HG02588 (cell line): ENCODE results near the gene IKZF1.

Experiments
- ATAC-seq: cut with Tn5 transposase; IDR thresholded peaks from one replicate; pipeline ENCODE4 v1.9.1; 2021; ENCODE audit warnings: mild to moderate bottlenecking, moderate library complexity; ENCODE audit not compliant: unreplicated experiment

IKZF1 gene

GRCh38 chr7:50307368-50308032, 3.0 kb downstream of the IKZF1 start:
- ATAC-seq, result no peak

- ATAC-seq, result no peak
These were observed 3.7 kb downstream of the IKZF1 start for GRCh38 chr7:50308203-50308531.

GRCh38 chr7:50308532-50309385, 4.2 kb downstream of the IKZF1 start:
- no peak for ATAC-seq

GRCh38 chr7:50309721-50310120, 5.2 kb downstream of the IKZF1 start:
- no peak for ATAC-seq

GRCh38 chr7:50310361-50310760, 5.8 kb downstream of the IKZF1 start:
- no peak for ATAC-seq

- no peak for ATAC-seq
These were observed 6.4 kb downstream of the IKZF1 start for GRCh38 chr7:50310956-50311355.

GRCh38 chr7:50312250-50313162, 8.0 kb downstream of the IKZF1 start:
- ATAC-seq, result no peak

- no peak for ATAC-seq
These were observed 10.5 kb downstream of the IKZF1 start for GRCh38 chr7:50314836-50315592.

GRCh38 chr7:50315739-50316671, 11.5 kb downstream of the IKZF1 start:
- no peak for ATAC-seq

- peak; percentile 66 for ATAC-seq
These were observed 12.7 kb downstream of the IKZF1 start for GRCh38 chr7:50317221-50317678.

- ATAC-seq, result peak; percentile 14
These were observed 13.5 kb downstream of the IKZF1 start for GRCh38 chr7:50317697-50318669.

- no peak for ATAC-seq
These were observed 17.1 kb downstream of the IKZF1 start for GRCh38 chr7:50321487-50322067.

GRCh38 chr7:50324113-50324512, 19.6 kb downstream of the IKZF1 start:
- ATAC-seq, result no peak

- peak; percentile 58 for ATAC-seq
These were observed 22.9 kb downstream of the IKZF1 start for GRCh38 chr7:50327443-50327842.

- ATAC-seq, result no peak
These were observed 25.3 kb downstream of the IKZF1 start for GRCh38 chr7:50329775-50330174.

- ATAC-seq, result no peak
These were observed 25.7 kb downstream of the IKZF1 start for GRCh38 chr7:50330254-50330653.

- ATAC-seq, result no peak
These were observed 26.2 kb downstream of the IKZF1 start for GRCh38 chr7:50330696-50331095.
